Measurements from ENCODE around the gene CTNNA2.

The CTNNA2 gene

GRCh38 chr2:79619442-79619841, 106.6 kb downstream of the CTNNA2 start:
- no peak for DNase-seq

- no peak for DNase-seq
Observed at GRCh38 chr2:79619976-79620375, 107.1 kb downstream of the CTNNA2 start.

- no peak for DNase-seq
Observed at GRCh38 chr2:79620679-79621078, 107.8 kb downstream of the CTNNA2 start.

DNA sequence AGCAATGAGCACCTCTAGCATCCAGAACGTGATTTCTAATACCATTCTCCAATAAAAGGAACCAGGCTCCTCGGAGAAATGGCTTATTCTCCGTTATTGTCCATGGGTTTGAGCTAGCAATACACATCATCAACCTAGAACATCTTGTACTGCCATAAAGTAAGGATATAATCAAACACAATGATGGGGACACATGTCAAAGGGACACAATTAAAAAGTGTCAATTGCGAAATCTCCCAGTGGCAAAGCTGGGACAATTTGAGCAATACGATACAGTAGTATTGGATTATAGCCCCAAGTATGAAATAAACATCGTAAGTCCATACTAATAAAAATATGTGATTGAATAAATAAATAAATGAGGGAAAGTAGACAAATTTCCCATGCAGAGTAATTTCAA, 108.4 kb downstream of the CTNNA2 start:
- no peak for DNase-seq

- DNase-seq = no peak
Observed at GRCh38 chr2:79621755-79622154, 108.9 kb downstream of the CTNNA2 start.

GRCh38 chr2:79622508-79622907, 109.7 kb downstream of the CTNNA2 start:
- no peak for DNase-seq

DNA sequence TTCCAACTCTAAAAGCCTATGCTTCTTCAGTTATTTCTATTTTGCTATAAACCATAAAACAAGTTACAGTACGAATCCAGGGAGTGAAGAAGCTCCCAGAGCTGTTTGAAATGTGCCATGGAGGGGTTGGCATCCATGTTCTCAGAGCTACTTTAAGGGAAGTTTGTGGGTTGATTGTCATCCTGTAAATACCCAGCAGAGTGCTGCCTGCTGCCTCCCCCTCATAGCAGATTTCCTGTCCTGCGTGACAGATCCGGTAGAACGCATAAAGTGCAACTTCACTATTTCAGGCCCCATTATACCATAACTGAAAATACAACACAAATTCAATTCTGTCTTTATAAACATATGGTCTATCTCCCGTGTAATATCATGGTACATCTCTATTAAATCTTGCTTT, 114.4 kb downstream of the CTNNA2 start:
- no peak for DNase-seq

GRCh38 chr2:79630060-79630459, 117.2 kb downstream of the CTNNA2 start:
- no peak for DNase-seq

GRCh38 chr2:79630972-79631557, 118.2 kb downstream of the CTNNA2 start:
- no peak for DNase-seq

GRCh38 chr2:79638410-79638809, 125.6 kb downstream of the CTNNA2 start:
- peak; percentile 1 for DNase-seq

- no peak for DNase-seq
Observed at GRCh38 chr2:79638954-79639353, 126.1 kb downstream of the CTNNA2 start.

DNA sequence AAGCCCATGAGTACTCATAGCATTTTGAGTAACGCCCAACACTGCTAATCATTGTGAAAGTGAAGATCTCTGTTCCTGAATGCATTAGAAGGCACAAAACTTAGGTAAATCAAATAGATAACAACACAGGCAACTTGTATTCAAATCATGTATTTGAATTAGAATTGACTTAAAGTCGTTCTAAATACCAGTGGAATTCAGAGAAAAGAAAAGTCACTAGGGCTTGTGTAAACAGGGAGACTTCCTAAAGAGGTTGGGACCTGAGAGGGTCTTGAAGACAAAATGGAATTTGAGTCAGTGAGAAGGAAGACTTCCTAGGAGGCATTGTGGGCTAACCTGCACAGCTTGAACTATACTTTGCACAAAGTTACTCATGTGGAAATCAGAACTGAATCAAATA, 127.2 kb downstream of the CTNNA2 start:
- DNase-seq = no peak

- no peak for DNase-seq
Observed at GRCh38 chr2:79649531-79649930, 136.7 kb downstream of the CTNNA2 start.

GRCh38 chr2:79660557-79660956, 147.7 kb downstream of the CTNNA2 start:
- no peak for DNase-seq

GRCh38 chr2:79665091-79665490, 152.2 kb downstream of the CTNNA2 start:
- DNase-seq = no peak

GRCh38 chr2:79666430-79666829, 153.6 kb downstream of the CTNNA2 start:
- no peak for DNase-seq

DNA sequence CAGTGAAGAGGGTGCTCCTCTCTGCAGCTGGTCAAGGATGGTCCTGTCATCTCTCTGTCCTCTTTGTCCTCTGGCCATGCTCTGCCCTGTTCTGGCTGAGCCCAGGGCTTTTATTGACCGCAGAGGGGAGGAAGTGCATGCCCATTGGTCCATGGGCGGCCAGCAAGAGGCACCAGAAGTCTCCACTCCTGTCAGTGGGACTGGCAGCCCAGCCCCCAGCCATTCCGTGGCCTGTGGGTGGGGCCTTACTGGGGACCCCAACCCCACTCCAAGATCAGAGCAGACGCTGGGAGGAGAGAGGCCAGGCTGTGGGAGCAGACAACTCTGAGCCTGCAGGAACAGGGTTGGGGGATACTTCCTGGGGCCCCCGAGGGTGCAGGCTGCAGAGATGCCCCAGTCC, 156.9 kb downstream of the CTNNA2 start:
- no peak for DNase-seq

- DNase-seq = no peak
Observed at GRCh38 chr2:79670198-79670597, 157.3 kb downstream of the CTNNA2 start.

- DNase-seq = no peak
Observed at GRCh38 chr2:79686884-79687283, 174.0 kb downstream of the CTNNA2 start.

DNA sequence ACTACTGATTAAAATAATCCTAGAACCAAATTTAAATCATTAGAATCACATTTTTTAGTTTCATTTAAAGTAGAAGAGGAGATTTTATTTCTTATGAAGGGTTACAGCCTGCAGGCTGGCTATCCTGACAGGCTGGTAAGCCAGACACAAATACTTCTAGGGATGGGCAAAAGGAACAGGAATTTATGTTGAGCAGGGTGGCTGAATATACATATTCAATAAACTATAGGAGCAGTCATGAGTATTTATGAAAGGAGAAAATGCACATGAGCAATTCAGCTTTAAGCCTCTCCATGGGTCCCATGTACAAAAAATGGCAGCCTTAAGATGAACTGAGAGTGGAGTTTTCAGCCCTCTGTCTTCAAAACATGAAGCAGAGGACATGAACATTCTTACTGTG, 182.4 kb downstream of the CTNNA2 start:
- no peak for DNase-seq

DNA sequence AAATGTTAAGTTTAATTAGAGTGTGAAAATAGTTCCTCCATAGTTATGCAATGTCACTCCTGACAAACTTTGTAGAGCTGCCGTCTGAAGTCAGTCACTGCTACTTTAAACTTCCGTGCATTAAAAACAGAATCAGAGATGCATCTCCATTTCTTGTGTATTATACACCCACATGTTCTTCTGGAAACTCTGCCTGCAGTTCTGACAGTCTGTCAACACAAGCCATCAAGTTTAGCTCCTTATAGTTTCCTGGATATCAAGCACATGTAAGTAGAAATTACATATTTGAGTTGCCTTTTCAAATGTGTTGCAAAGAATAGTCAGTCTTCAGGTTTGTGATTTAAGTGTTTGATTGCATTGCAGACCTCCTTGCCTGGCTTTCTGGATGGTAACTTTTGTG, 184.3 kb downstream of the CTNNA2 start:
- no peak for DNase-seq

DNA sequence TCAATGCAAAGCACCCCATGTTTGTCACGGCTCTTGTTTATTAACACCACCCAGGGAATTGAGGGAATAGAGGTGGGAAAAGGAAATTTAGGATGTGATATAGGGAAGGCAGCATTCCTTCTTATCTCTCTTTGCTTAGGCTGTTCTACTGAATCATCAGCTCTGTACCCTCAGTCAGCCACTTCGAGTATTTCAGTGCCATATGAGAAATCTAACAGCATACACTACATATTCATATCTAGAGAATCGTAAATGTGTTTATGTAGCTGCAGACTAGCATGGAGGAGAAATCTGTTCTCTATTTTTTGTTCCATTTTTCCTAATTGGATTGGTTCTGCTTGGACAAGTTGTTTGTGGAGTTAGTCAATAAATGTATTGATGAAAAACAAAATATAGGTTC, 187.8 kb downstream of the CTNNA2 start:
- DNase-seq = no peak

- no peak for DNase-seq
Observed at GRCh38 chr2:79702905-79703304, 190.1 kb downstream of the CTNNA2 start.

DNA sequence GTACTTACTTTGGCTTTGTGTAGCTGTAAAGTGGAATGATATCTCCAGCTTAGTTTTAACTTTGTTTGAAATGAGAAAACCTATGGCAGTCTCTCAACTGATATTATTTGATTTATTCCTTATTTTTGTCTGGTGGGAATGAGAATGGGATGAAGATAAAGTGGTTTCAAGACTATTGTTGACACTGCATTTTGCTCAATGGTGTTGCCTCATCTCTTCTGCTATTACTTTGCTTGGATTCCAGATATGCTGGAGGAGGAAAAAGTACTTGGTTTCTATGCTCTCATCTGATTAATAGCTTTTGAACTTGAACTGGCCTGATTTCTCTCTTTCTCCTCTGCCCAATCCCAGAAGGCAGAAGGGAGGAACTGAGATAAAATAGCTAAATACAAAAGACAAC, 198.2 kb downstream of the CTNNA2 start:
- DNase-seq = no peak

GRCh38 chr2:79713131-79713785, 200.4 kb downstream of the CTNNA2 start:
- DNase-seq = no peak

Measured in NCI-H146 (cell line).